GM19240 (cell line): Measurements from ENCODE around the gene RTKN.

Experiments
- DNase-seq: peaks from one replicate; pipeline ENCODE4 v3.0.0; 2011; ENCODE audit warnings: low spot score; ENCODE audit not compliant: insufficient read length

RTKN gene

GRCh38 chr2:74379851-74380789, 61.6 kb downstream of the RTKN start, which contains the start of gene DCTN1:
DCTN1 (minus strand) TSS chr2:74380311; CDS start chr2:74380037, 274 bp downstream.
- DNase-seq = peak; percentile 53

GRCh38 chr2:74378007-74378406, 63.7 kb downstream of the RTKN start:
- DNase-seq = no peak

- no peak for DNase-seq
Measured at GRCh38 chr2:74375838-74376237, 65.9 kb downstream of the RTKN start.
